ENCODE measurements around the gene TCAF1.
"Not testable (repeated sequence)": the region's sequence is repeated elsewhere in the genome, so short reads cannot be mapped to it uniquely, and the experiment has no call there.

The TCAF1 gene

DNA sequence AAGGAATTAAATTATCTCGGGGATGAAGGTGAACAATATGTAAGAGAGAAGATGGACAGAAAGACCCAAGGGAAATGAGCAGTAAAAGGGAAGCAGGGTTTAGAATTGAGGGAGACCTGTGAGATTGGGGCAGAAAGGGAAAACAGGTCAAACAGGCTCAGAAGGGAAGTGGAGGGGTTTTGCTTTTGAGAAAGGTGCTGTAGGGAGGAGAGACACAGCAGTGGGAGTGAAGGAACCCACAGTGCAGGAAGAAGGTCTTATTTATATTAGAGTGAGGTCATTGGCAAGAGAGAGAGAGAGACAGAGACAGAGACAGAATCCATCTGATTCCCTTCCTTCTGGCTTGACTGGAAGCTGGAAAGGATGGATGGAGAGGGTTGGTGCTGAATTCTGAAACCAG lies 3.5 kb upstream of the TCAF1 start:
- DNase-seq, result no peak

DNA sequence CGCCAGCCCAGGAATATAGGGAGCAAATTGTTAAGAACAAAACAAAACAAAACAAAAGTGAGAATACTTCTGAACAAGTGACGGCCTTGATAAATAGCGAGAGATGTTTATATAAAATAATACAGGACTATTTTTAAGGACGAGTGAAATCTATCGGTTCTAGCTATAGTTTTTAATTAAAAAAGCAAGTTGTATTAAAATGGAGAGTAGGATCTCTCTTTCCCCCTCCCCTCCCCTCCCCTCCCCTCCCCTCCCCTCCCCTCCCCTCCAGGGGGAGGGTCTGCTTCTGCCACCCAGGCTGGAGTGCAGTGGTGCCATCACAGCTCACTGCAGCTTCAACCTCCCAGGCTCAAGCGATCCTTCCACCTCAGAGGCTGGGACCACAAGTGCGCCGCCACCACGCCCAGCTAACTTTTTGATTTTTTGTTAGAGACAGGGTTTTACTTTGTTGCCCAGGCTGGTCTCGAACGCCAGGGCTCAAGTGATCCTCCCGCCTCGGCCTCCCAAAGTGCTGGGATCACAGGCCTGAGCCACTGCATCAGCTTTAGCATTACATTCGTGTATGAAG lies 440 bp upstream of the TCAF1 start:
- DNase-seq, result no peak

DNA sequence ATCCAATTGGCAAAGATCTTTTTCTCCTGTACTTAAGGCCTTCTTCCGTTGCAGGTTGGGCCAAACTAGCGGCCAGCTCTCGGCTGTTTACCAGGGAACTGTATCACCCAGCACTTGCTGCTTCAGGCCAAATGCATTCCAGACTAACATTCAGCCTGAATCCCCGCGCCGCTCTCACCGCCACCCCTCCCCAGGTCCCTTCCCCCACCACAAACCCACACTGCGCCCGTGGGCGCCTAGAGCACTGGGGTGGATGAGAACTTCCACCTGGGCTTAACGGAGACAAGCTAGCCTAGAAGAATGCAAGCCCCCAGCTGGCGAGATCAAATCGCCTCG lies 676 bp downstream of the TCAF1 start:
- DNase-seq, result no peak

DNA sequence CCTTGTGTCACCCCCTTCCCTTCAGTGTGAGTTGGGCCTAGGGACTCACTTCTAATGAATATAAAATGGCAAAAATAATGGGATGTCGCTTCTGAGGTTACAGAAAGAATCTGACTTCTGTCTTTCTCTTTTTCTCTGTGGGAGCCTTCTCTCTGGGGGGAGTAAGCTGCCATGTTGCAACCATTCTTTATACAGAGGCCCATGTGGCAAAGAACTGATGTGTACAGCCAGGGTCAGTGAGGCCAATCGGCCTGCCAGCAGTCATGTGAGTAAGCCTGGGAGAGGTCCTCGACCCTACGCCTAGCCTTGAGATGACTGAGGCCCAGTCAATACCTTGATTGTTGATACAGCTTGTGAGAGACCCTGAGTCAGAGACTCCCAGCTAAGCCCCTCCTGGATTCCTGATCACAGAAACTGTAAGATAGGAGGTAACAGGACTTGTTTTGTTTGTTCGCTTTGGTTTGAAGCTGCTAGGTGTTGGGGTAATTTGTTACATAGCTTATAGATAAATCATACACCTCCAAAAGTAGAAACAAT lies 1.7 kb downstream of the TCAF1 start:
- no peak for DNase-seq

DNA sequence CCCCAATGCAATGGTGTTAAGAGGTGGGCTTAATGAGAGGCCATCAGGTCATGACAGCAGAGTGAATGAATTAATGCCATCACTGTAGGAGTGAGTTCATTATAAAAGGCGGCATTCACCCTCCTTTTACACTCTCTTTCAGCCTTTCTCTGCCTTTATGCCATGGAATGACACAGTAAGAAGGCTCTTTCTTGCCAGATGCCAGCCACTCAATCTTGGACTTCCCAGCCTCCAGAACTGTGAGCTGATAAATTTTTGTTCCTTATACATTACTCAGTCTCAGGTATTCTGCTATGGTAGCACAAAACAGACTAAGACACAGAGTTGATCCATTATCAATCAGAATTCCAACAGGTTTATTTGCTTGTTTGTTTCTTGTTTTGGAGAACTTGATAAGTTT lies 3.2 kb downstream of the TCAF1 start:
- no peak for DNase-seq

DNA sequence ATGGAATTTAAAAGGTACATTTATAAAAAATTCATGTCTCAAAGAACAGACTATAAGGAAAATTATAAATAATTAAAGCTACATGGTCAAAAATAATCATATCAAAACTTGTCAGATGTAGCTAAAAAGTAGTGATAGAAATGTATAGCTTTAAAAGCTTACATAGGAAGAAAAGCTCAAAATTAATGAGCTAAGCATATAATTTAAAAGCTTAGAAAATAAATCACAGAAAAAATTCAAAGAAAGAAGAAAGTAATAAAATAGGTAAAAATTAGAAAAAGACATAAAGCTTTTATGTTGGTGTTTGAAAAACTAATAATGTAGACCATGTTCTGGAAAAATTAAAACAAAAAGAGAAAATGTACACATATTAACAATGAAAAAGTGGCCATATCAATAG lies 5.3 kb downstream of the TCAF1 start:
- no peak for DNase-seq

DNA sequence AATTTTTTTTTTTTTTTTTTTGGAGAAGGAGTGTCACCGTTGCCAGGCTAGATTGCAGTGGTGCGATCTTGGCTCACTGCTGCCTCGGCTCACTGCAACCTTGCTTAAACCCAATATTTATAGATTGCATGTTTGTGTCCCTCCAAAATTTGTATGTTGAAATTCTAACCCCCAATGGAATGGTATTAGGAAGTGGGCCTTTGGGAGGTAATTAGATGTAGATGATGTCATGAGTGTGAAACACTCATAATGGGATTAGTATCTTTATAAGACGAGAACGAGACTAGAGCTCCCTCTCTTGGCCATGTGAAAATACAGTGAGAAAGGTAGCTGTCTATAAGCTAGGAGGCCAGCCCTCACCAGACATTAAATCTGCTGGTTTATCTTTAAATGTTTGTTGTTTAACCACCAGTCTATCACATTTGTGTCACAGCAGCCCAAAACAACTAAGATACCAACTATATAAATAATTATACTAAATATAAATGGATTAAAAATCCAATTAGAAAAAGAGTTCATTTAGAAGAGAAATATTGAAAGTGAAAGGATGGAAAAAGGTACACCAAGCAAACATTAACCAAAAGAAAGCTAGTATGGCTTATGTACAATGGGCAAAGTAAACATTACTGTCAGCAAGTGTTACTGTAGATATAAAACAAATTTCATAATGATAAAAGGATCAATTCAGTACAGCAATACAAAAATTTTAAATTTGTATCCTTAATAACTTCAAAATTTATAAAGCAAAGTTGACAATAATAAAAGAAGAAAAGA lies 9.3 kb downstream of the TCAF1 start:
- DNase-seq, result peak; percentile 64

DNA sequence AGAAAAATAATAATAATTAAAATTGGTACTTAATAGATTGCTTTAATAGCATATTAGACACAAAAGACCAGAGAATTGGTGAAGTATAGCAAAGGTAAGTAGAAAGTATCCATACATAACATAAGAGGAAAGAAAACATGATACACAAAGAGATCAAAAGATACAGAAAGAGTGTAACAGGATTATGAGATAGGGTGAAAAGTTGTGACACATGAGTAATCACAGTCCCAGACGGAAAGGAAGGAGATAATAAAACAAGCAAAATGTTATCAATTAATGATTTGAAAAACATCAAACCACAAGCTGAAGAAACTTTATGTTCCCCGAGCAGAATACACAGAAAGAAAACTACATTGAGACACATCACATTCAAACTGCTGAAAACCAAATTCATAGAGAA lies 10.5 kb downstream of the TCAF1 start:
- no peak for DNase-seq

DNA sequence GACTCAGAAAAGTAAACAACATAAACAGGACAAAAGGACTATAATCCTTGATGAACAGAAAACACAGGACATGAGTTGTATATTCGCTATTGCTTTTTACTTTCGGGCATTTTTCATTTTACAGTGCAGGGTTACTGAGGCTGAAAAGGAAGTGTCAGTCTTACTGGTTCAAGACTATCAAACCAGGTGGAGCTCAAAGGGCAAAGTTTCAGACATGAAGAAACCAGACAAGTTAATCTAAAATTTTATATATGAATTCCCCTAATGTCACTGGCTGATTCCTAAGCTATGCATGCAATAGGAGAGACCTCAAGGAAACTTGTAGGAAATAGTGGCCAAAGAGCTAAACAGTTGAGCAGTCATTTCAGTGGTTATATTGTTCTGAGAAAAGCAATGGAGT lies 11.4 kb downstream of the TCAF1 start:
- no peak for DNase-seq

DNA sequence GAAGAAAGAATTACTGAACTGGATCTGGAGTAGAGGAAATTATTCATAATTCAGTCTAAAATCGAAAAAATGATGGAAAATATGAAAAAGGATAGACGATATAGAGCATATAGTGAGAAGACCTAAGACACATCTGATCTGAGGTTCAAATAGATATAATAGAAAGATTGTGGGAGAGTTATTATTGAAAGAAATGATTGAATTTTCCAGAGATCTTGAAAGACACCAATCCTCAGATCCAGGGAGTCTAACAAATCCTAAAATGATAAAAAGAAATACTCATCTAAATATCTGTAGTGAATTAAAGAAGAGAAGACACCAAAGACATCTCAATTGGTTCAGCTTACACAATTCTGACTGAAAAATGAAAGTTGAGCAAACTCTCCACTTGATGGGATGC lies 12.9 kb downstream of the TCAF1 start:
- DNase-seq, result no peak

DNA sequence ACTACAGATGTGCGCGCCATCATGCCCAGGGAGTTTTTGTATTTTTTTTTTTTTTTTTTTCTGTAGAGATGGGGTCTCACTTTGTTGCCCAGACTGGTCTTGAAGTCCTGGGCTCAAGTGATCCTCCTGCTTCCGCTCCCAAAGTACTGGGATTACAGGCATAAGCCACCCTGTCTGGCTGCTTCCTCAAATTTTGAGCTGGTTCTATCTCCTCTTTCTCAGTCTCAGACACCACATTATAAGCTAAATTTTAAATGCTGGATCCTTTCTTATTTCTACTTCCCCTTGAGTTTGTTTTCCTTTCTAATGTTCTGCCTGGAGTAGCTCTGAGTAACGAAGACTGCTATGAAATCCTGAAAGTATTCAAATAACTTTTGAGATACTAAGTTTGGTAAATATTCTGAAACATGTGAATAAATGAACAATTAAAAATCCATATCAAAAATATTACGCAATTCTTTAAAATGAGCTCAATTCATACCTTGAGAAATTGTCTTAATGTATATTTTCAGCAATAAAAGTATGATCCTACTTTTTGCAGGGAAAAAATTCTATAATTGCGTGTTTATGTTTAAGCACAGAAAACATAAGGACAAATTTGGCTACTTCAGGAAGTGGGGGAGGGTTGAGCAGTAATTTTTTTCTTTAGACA lies 15.0 kb downstream of the TCAF1 start:
- DNase-seq, result no peak

DNA sequence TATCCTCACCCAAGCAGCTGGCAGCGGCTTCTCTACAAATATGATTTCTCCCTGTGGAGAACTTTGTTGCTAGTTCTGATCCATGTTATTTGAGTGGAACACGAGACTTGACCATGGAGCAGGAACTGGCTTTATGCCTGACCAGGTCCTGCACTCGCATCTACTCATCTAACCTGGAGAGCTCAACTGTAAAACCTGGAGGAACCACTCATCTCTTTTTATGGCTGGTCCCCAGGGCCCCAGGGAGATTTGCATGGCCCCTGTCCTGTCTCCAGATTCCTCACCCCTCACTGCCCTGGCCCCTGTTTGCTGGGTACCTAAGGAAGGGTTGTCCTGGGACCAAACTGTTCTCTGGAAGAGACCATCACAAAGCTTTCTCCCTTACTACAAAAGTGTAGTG lies 16.0 kb downstream of the TCAF1 start:
- DNase-seq, result no peak

DNA sequence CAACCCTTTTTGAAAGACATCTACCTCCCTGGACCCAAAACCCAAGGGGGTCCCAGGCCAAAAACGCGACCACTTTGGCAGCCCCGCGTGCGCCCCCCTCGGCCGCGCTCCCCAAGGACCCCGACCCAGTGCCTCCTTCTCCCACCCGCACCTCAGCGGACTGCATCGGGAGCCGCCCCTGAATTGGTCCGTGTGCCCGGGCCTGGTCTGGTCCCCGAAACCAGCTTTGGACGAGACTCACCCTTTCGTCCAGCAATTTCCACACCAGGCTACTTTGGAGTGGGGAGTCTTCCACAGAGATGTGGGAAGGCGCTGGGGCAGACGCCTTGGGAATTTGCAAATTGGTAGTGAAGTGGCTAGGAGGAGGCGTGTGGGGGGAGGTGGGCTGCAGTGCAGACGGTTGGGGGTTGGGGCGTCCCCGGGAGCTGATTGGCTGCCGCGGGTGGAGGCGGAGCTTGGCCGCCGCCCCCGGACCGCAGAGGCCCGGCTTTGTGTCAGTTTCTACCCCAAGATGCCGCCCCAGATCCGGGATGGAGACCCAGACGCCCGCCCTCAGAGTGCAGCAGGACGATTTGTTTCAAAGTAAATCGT lies 16.9 kb downstream of the TCAF1 start:
- peak; percentile 44 for DNase-seq

DNA sequence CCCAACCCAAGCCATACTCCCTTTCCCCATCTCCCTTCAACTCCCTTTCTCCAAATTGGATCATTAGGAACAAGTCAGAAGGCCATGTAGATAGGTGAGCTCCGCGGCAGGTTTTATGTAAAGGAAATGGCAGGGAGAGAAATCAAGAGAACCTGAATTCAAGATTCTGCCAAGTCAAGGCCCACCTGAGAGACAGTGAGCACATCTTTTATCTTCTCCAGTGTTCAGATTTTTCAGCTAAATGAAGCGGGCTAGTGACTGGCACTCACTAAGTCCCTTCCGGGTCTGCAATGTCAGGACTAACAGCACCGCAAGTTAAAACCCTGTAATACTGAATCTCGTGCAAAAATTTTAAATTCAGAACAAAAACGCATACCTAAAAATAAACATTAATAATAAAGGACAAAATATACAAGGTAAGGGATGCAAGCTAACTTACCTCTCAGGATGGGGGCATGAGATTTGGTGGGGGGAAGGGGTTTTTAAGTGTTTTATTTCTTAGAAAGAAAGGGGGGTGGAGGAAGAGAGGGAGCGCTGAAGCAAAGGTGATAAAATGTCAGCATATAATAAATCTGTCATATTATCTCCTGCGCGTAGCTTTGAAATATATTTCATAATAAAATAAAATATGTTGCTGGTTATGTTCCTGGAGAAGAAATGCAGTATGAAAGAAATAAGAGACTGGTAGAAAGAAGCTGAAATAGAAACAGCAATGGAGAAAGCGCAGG lies 17.6 kb downstream of the TCAF1 start:
- DNase-seq, result no peak

DNA sequence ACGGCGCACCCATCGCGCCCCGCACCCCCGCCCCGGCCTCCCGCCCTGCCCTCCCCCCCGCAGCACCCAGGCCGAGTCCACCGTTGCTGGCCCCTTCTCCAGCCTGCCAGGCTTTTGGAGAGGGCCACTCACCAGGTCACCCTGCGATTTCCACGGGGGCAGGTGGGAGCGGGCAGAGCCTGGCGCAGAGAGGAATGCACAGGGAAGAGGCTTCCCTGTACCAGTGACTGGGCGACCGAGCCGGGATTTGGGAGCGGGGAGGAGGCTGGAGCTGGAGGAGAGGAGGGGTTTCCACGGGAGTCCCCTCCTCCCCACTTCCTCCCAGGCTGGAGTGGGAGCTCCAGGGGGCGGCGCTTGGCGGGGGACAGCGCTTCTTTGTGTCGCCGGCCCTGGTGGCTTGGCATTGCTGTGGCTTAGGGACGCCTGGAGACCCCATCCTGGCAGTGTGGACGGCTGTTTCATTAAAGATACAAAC lies 19.3 kb downstream of the TCAF1 start:
- DNase-seq, result no peak

DNA sequence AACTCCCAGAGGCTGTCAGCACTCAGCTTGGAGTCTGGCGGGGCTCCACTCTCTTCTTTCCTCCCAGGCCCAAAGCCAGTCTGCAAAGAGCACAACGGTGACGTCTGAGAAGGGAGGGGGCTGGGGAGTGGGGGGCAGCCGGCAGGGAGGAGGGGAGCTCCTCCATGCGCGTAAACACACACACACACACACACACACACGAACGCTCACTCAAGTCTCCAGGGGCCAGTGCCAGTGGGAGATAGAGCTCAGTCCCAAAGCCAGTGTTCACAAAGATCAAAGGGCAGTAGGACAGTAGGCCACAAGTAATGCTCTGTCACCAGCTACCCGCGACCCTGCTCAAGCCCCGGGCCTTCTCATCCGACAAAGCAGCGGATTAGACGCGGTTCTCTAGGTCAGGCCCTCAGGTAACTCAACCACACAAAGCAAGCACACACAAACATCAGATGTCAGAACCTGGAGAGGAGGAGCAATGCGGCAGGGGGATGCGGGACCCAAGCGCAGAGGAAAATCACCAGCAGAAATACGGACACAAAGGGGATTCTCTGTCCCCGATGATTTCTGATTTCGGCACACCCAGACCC lies 19.9 kb downstream of the TCAF1 start:
- no peak for DNase-seq

DNA sequence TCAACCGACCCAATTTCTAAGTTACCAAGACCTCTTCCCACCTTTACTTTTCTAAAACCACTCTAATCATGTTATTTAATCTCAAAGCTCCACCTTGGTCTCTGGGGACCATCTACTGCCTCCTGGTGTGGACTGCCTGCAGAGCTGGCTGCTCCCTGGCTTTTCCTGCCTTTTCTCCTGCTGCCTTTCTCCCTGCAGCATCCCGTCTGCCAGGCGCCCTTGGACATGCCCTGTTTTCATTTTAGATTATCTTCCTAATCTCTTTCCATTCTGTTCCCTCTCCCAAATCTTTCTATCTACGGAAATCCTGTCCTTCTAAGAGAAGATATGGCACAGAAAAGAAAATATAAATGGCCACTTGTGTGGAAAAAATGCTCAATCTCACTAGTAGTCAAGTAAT lies 23.1 kb downstream of the TCAF1 start:
- no peak for DNase-seq

DNA sequence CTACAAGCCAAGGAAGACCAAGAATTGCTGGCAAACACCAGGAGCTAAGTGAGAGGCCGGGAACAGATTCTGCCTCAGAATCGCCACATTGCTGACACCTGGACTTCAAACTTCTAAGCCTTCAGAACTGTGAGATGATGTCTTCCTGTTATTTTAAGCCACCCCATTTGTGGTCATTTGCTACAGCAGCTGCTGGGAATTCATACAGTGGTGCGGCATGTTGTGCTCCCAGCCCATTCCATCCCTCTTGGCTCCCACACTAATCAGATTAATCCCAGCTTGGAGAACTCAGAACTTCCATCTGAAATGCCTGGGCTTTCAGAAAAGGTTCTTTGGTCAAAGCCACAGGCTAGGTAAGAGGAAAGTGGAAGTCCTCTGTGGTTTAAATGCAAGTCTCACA lies 24.9 kb downstream of the TCAF1 start:
- DNase-seq, result no peak

DNA sequence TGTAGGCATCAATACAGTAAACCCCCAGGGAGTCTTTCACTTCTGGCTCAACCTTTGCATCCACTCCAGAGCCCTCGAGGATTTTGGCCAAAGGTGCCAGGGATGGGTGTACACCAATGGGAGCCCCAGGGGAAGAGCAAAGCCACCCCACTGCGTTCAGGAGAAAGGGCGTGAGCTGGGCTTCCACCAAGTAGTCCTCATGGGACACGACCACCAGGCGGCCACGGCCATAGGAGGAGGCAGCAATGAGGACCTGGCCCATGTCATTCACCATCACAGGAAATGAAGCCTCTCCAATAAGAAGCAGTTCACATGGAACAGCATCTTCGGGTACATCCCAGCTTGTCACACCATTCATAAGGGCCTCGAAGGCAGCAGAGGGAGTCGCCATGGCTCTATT lies 25.8 kb downstream of the TCAF1 start:
- DNase-seq, result no peak

DNA sequence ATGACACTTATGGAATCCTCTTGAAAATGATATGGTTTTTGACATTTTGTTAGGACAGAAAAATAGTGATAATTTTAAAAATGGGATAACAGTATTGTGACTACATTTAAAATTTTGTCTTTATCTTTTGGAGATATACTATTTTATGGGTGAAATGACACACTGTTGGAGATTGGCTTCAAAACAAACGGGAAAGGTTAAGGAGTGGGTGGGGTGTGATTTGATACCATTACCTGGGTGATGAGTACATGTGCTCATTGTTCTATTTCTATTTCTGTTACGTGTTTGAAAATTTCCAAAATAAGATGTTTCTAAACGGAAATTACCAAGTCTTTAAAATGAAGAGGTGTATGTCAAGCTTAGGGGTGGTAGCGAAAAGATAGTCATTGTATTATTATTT lies 28.7 kb downstream of the TCAF1 start:
- DNase-seq, result not testable (repeated sequence)

DNA sequence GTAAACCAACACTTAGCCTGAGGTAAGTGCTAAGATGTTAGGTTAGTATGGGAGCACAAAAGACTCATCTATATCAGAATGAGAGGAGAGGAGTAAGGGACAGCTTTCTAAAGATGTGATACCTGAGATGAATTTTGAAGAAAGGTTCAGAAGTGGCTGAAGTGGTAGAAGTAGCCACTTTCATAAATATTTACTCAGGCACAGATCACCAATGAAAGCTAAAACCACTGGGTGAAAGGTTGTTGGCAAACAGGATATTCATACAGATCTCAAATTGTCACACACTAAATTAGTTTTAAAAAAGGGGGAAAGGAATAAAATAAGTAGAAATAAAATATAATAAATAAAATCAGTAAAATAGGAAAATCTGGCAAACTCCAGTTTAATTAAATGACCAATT lies 30.4 kb downstream of the TCAF1 start:
- not testable (repeated sequence) for DNase-seq

DNA sequence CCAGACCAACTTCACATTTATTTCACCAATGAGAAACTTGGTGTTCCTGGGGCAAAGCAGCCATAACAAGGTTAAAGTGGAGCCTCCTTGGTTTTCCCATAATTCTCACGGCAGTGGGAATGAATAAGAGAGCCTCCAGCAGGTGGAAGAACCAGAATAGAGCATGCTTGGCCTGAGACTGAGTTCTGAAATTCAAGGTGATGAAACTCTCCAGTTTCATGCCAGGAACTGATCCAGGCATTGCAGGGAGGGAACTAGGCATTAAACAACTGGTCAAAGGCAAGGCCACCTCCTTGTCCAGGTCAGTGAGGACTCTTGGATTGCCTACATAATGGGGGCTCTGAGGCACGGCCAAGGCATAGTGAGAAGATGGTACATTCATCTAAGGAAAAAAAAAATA lies 44.0 kb downstream of the TCAF1 start:
- DNase-seq, result not testable (repeated sequence)

DNA sequence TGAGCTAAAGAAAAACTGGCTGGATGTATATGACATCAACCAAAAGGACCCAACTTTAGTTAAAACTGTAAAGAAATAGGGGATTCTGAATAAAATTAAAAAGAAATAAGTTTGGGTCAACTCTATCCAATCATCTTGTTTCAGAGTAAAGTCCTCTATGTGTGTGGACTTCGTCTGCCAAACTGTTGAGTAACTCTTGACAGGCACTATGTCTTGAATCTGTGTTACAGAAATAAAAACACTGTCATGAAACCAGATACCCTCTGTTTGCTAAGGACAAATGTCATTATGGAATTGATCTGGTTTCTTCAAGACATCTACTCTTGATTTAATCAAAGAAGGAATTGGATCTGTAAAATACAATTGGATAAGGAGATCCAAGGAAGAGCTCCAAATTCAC lies 46.5 kb downstream of the TCAF1 start:
- DNase-seq, result not testable (repeated sequence)

All from activated CD4-positive, alpha-beta T cell treated with anti-CD3 and anti-CD28 coated beads, Interleukin-2, Interleukin-6, amounts not matched to agents 100 ng/mL and 50 ng/mL, durations not matched to agents 16 hours and 8 hours (primary cell).